CD4-positive, alpha-beta T cell (primary cell): ENCODE measurements around the gene PIK3R6. TPM values are rescaled to one million over a fixed set of nuclear protein-coding genes. Genes with fewer than 3 reads are reported as not detected.

Experiments
- ATAC-seq: fragments of 200-7000 bp; cut with Tn5 transposase; one replicate; pipeline ENCODE4 v1.10.0; 2022; ENCODE audit warnings: mild to moderate bottlenecking; ENCODE audit not compliant: poor library complexity
- CTCF ChIA-PET: fragments of 350-600 bp; sonication (Branson Sonifier 250); formaldehyde crosslinking; loops from one replicate; lab custom pipeline; 2021; ENCODE audit warnings: antibody characterized with exemption, inconsistent platforms; lab: Charles Lee
- POLR2A ChIA-PET: fragments of 350-600 bp; sonication (Branson Sonifier 250); formaldehyde crosslinking; loops from one replicate; lab custom pipeline; 2021; ENCODE audit warnings: antibody characterized with exemption, inconsistent platforms; lab: Charles Lee
- DNase-seq, 14 experiments: peaks; one replicate each; pipeline ENCODE4 v3.0.0-alpha.2; 2013 to 2020; ENCODE audit warnings: mixed read lengths in 2 of 14
- H3K27ac ChIP-seq, 2 donors: one replicate each; pipeline versions ENCODE4 v1.5.1 to v1.7.0; 2013; ENCODE audit warnings: low read length in 2 of 2, low read depth in 1 of 2, mild to moderate bottlenecking in 1 of 2
- H3K27me3 ChIP-seq, 2 experiments: 1 replicate in 1 of 2; 2 replicates in 1 of 2; pipeline versions ENCODE4 v1.6.1 to v1.7.0; 2013; ENCODE audit warnings: low read length in 2 of 2, control low read depth in 1 of 2, mild to moderate bottlenecking in 1 of 2, moderate library complexity in 1 of 2; ENCODE audit not compliant: insufficient read depth in 2 of 2, control insufficient read depth in 1 of 2
- H3K36me3 ChIP-seq: one replicate; pipeline ENCODE4 v1.6.1; 2013; ENCODE audit warnings: low read length, control low read depth; ENCODE audit not compliant: insufficient read depth
- H3K4me1 ChIP-seq: one replicate; pipeline ENCODE4 v1.6.1; 2013; ENCODE audit warnings: low read length, control low read depth; ENCODE audit not compliant: insufficient read depth
- H3K4me3 ChIP-seq: one replicate; pipeline ENCODE4 v1.5.1; 2013; ENCODE audit warnings: mild to moderate bottlenecking, low read length, moderate library complexity
- H3K9me3 ChIP-seq, 2 experiments: 1 replicate in 1 of 2; 2 replicates in 1 of 2; pipeline versions ENCODE4 v1.6.1 to v1.7.0; 2013; ENCODE audit warnings: low read length in 2 of 2, mild to moderate bottlenecking in 2 of 2, control low read depth in 1 of 2, moderate library complexity in 1 of 2; ENCODE audit not compliant: control insufficient read depth in 1 of 2, insufficient read depth in 1 of 2
- H3K27ac Mint-ChIP-seq: one replicate; pipeline ENCODE4 v1.8.0; 2020; ENCODE audit warnings: mixed read lengths
- H3K27me3 Mint-ChIP-seq: one replicate; pipeline ENCODE4 v1.8.0; 2021; ENCODE audit warnings: mixed read lengths
- H3K36me3 Mint-ChIP-seq: one replicate; pipeline ENCODE4 v1.8.0; 2021; ENCODE audit warnings: low read depth, mixed read lengths
- H3K4me1 Mint-ChIP-seq: one replicate; pipeline ENCODE4 v1.8.0; 2021; ENCODE audit warnings: low read depth, mixed read lengths
- H3K4me3 Mint-ChIP-seq: one replicate; pipeline ENCODE4 v1.8.0; 2020; ENCODE audit warnings: mild to moderate bottlenecking, mixed read lengths
- H3K9me3 Mint-ChIP-seq: one replicate; pipeline ENCODE4 v1.8.0; 2020; ENCODE audit warnings: mixed read lengths
- CTCF ChIP-seq: fragments of 200-600 bp; IDR thresholded peaks from one replicate; pipeline ENCODE4 v1.8.0; 2022; ENCODE audit warnings: antibody characterized with exemption, mild to moderate bottlenecking
- intact Hi-C, 2 experiments: fragments of 100-400 bp; cut with DNase I in 1 of 2; cut with micrococcal nuclease in 1 of 2; formaldehyde crosslinking; loops; one replicate each; pipeline versions ENCODE4 v1.15.1 to v1.9.0; 2023 to 2025; cut with DNase I, micrococcal nuclease
- total RNA-seq, 174 experiments: library from RNA in 2 of 174; stranded (reverse) in 2 of 174; gene quantifications; one replicate each; pipeline ENCODE4 v1.2.3 and lab custom pipeline; 2021 to 2026

The PIK3R6 gene
- total RNA-seq, 2 experiments from 2014 or later, result 0.50 to 0.60 TPM

DNA sequence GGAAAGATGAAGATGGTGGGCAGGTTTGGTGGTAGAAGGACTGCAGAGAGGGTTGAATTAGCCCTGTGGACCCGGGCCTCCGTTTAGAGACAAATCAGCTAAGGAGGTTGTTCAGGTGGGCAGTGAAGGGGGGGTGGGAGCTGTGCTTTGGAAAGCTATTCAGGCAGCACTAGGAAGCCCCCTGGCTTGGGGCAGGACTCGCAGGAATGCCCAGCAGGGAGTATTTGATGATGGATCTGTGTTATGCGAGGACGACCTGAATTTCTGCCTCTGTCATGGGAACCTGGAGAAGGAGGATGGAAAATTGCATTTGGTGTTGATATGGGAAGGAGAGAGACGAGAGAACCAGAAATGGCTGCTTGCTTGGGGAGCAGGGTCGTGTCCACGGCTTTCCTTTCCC, 112.6 kb downstream of the PIK3R6 start:
- peaks cover 0 to 4% of the 10 kb centered on the region in 2 experiments for H3K27me3 ChIP-seq
- CTCF ChIA-PET, result no interaction called here
- intact Hi-C loops, result loop anchor here (2.0 to 10.0 kb wide), 4 partner anchors 137 to 244 kb away; no protein-coding TSS in a partner anchor

DNA sequence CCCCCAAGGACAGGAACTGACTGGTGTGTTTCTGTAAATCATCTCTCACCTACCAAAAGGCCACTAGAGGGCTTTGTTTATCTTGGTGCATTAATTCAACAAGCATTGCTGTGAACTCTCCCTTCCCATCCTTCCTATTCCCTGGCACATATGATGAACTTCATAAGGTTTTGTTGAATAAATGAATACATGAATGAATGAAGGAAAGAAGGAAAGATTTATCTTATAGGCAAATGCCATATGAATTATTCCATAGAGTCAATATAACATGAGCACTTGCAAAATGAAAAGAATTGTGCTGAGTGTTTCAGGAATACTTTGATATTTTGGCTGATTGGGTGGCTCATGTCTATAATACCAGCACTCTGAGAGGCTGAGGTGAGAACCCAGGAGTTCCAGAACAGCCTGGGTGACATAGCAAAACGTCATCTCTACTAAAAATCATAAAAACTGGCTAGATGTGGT, 113.5 kb downstream of the PIK3R6 start:
- H3K4me3 ChIP-seq, result no peak overlapping the region
- Mint-ChIP-seq H3K4me3 (no peak overlapping the region), H3K36me3 (no peaks in the 10 kb centered on the region), H3K27me3 (peaks cover 18% of the 10 kb centered on the region), H3K4me1 (no peaks in the 10 kb centered on the region), H3K9me3 (no peaks in the 10 kb centered on the region), H3K27ac (no peak overlapping the region)
- peaks cover 0 to 4% of the 10 kb centered on the region in 2 experiments for H3K27me3 ChIP-seq
- TF ChIP-seq CTCF, result no peak
- intact Hi-C loops, result loop anchor here (2.0 to 10.0 kb wide), 4 partner anchors 138 to 245 kb away; no protein-coding TSS in a partner anchor
- CTCF ChIA-PET, result no interaction called here
- no peaks in the 10 kb centered on the region for H3K36me3 ChIP-seq
- no peaks in the 10 kb centered on the region for H3K9me3 ChIP-seq
- no peak overlapping the region for H3K27ac ChIP-seq
- no peak for ATAC-seq
- POLR2A ChIA-PET, result no interaction called here
- peak in 2 of 14 experiments; percentile 11 to 29 for DNase-seq
- H3K4me1 ChIP-seq, result no peaks in the 10 kb centered on the region

More for the DNA sequence above, 112.6 kb downstream of the PIK3R6 start:
- Mint-ChIP-seq H3K4me1 (no peaks in the 10 kb centered on the region), H3K27me3 (peaks cover 18% of the 10 kb centered on the region), H3K9me3 (no peaks in the 10 kb centered on the region), H3K36me3 (no peaks in the 10 kb centered on the region), H3K4me3 (no peak overlapping the region), H3K27ac (no peak overlapping the region)
- POLR2A ChIA-PET, result no interaction called here
- no peak overlapping the region for H3K4me3 ChIP-seq
- H3K9me3 ChIP-seq, result no peaks in the 10 kb centered on the region
- H3K4me1 ChIP-seq, result no peaks in the 10 kb centered on the region
- no peak for DNase-seq
- no peak for ATAC-seq
- TF ChIP-seq CTCF, result no peak
- no peaks in the 10 kb centered on the region for H3K36me3 ChIP-seq
- H3K27ac ChIP-seq, result no peak overlapping the region

- Mint-ChIP-seq H3K27ac (no peak overlapping the region), H3K27me3 (peaks cover 18% of the 10 kb centered on the region), H3K9me3 (no peaks in the 10 kb centered on the region), H3K4me1 (peaks cover 2% of the 10 kb centered on the region), H3K36me3 (no peaks in the 10 kb centered on the region), H3K4me3 (no peak overlapping the region)
- DNase-seq (no peak), ATAC-seq (no peak)
- Histone ChIP-seq H3K4me1 (peaks cover under 1% of the 10 kb centered on the region), H3K36me3 (no peaks in the 10 kb centered on the region), H3K27ac (no peak overlapping the region), H3K27me3 (peaks cover 0 to 4% of the 10 kb centered on the region in 2 experiments), H3K4me3 (no peak overlapping the region), H3K9me3 (no peaks in the 10 kb centered on the region)
- intact Hi-C loops, result loop anchor here (5.0 to 10.0 kb wide), 3 partner anchors 139 to 241 kb away; no protein-coding TSS in a partner anchor
- ChIA-PET CTCF (no interaction called here), POLR2A (no interaction called here)
- TF ChIP-seq CTCF, result no peak
These were observed 114.1 kb downstream of the PIK3R6 start for GRCh38 chr17:8753136-8753975.

Other genes starting within 250 kb of the PIK3R6 start
- 1 to 10 TPM; 1.5 to 1.9 TPM for gene MYH10, start 236.9 kb downstream of the PIK3R6 start, total RNA-seq
- gene CCDC42, start 122.8 kb downstream of the PIK3R6 start, total RNA-seq, result not detected
- not detected for gene SPDYE4, start 109.1 kb downstream of the PIK3R6 start, total RNA-seq
- under 1 TPM in 1 of 2 experiments, not detected in 1; 0.22 TPM for gene MFSD6L, start 68.3 kb downstream of the PIK3R6 start, total RNA-seq
- 100 to 1,000 TPM; 153 to 159 TPM for gene PIK3R5, start 98.0 kb upstream of the PIK3R6 start, total RNA-seq
- gene NTN1, start 153.8 kb upstream of the PIK3R6 start, total RNA-seq, result under 1 TPM; 0.08 to 0.14 TPM